Measurements from ENCODE around the gene CYP46A1. TPM values are rescaled to one million over a fixed set of nuclear protein-coding genes. Genes with fewer than 3 reads are reported as not detected.

The CYP46A1 gene
- total RNA-seq, 1 donor from 2014 or later = 1.3 TPM

GRCh38 chr14:99643343-99643742 is 40.8 kb upstream of the CYP46A1 start:
- no peak for ATAC-seq
- intact Hi-C loops (cut with DNase I) = no loop called here

DNA sequence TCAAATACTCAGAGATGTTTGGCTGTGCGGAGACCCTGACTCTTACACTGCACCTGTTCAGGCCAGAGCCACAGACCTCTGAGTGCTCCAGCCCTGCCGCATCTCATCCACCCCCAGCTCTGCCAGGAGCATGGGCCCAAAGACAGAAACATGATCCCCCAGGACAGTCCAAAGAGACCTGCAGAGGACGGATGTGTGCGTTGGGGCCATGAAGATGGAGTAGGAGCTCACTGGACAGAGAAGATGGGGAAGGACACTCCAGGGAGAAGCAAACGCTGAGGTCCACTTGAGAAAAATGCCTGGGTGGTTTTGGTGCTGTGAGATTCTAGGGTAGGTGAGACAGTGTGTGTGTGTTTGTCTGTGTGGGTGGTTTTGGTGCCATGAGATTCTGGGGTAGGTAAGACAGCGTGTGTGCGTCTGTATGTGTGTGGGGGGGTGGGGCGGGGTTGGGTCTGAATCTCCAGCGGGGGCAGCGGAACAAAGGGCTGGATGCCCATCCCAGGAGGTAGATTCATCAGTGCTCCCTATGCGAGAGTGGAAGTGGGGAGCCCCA is 40.0 kb upstream of the CYP46A1 start:
- Histone ChIP-seq H3K4me3 (no peak overlapping the region), H3K27me3 (peaks cover 10% of the 10 kb centered on the region), H3K36me3 (no peaks in the 10 kb centered on the region), H3K9me3 (no peaks in the 10 kb centered on the region), H3K27ac (no peak overlapping the region), H3K4me1 (peaks cover 4% of the 10 kb centered on the region)
- intact Hi-C loops (cut with DNase I) = no loop called here
- DNase-seq = no peak
- ATAC-seq = no peak
- no peak for TF ChIP-seq CTCF (IDR thresholded peaks at IDR 0.05)

More at GRCh38 chr14:99643343-99643742, 40.8 kb upstream of the CYP46A1 start:
- no peak for TF ChIP-seq CTCF (IDR thresholded peaks at IDR 0.05)
- H3K4me1 ChIP-seq = peaks cover 4% of the 10 kb centered on the region
- H3K9me3 ChIP-seq = no peaks in the 10 kb centered on the region
- peaks cover 10% of the 10 kb centered on the region for H3K27me3 ChIP-seq
- no peak overlapping the region for H3K27ac ChIP-seq
- no peak for DNase-seq
- no peak overlapping the region for H3K4me3 ChIP-seq
- no peaks in the 10 kb centered on the region for H3K36me3 ChIP-seq

- Histone ChIP-seq H3K27me3 (peaks cover 10% of the 10 kb centered on the region), H3K27ac (no peak within 1 kb of the TSS), H3K4me1 (peaks cover 4% of the 10 kb centered on the region), H3K4me3 (peak within 1 kb of the TSS; percentile 51), H3K9me3 (no peaks in the 10 kb centered on the region), H3K36me3 (no peaks in the 10 kb centered on the region)
- intact Hi-C loops (cut with DNase I) = no loop called here
- ATAC-seq (peak; percentile 60), DNase-seq (no peak)
- TF ChIP-seq CTCF (IDR thresholded peaks at IDR 0.05) = no peak
Observed at GRCh38 chr14:99644723-99645544, 39.2 kb upstream of the CYP46A1 start, which contains the start of gene HHIPL1. Gene HHIPL1, plus strand, starts transcription at chr14:99645129. Its CDS starts 79 bp downstream, at chr14:99645208.

DNA sequence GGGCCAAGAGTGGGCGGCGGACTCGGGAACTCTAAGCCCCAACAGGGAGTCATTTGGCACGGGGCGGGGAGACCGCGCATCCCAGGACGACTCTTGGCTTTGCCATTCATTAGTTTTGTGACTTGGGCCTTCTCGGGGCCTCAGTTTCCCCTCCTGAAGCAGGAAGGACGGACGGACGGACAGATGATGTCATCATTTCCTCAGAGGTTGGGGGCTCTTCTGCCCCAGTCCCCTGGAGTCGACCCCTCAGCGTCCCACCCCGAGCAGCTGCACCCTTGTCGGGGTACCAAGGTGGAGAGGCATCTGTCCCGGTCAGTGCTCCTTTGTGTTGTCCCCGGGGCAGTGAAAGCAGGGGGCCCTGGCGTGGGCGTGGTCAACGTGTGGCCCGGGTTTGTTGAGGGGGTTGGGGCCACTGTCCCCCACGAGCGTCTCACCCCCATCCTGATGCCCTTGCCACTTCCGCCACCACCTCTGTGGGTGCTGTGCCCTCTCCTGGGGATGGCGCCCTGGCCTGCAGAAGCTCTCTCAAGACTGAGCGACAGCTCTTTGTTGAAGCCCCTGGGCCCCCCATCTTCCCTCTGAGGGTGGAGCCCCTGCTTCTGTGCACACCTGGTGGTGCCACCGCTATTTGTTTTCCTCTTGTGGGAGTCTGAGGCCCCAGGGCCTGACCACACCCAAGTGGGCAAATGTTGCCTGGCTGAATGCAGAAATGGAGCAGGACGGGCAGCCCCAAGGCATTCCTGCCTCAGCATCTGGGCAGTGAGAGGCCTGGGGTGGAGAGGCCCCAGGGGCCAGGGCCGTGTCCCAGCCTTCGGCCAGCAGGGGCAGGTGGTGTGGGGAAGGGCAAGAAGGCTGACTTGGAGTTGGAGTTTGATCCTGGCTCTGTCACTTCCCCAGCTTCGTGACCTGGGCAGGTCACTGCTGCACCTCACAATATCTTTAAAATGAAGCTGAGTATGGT is 38.3 kb upstream of the CYP46A1 start:
- peak overlapping the region; percentile 51 for H3K4me3 ChIP-seq
- no peaks in the 10 kb centered on the region for H3K36me3 ChIP-seq
- DNase-seq (no peak), ATAC-seq (peak; percentile 5)
- H3K9me3 ChIP-seq = no peaks in the 10 kb centered on the region
- peaks cover 10% of the 10 kb centered on the region for H3K27me3 ChIP-seq
- TF ChIP-seq CTCF (IDR thresholded peaks at IDR 0.05) = no peak
- peaks cover 4% of the 10 kb centered on the region for H3K4me1 ChIP-seq
- H3K27ac ChIP-seq = no peak overlapping the region
- intact Hi-C loops (cut with DNase I) = no loop called here

DNA sequence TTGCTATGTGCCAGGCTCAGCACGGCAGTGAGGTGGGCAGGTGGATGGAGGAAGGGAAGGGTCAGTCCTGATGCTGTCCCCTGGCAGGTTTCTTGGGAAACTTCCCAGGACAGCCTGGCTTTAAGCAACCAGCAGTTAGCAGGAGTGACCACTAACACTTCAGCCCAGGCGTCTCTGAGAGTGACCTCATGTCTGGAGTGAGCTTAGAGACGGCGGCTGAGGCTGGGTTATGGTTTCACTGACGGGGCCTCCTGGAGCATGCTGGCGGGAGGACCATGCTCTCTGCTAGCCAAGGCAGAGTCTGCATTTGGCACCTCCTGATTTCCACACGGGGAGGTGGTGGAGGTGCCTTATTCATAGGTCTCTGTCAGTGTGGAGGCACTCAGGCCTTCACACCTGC is 36.7 kb upstream of the CYP46A1 start:
- no peak overlapping the region for H3K27ac ChIP-seq
- DNase-seq (no peak), ATAC-seq (no peak)
- no peaks in the 10 kb centered on the region for H3K36me3 ChIP-seq
- H3K9me3 ChIP-seq = no peaks in the 10 kb centered on the region
- intact Hi-C loops (cut with DNase I) = no loop called here
- peaks cover 4% of the 10 kb centered on the region for H3K4me1 ChIP-seq
- H3K27me3 ChIP-seq = peaks cover 10% of the 10 kb centered on the region
- TF ChIP-seq CTCF (IDR thresholded peaks at IDR 0.05) = no peak
- H3K4me3 ChIP-seq = no peak overlapping the region
